DND-41 (cell line): ENCODE results near the gene PRDM2.

Experiments
- ATAC-seq: fragments of 200-7000 bp; cut with Tn5 transposase; 3 replicates; pipeline ENCODE4 v1.9.1; 2021; ENCODE audit warnings: low read depth; ENCODE audit not compliant: insufficient read depth
- DNase-seq: peaks from one replicate; pipeline ENCODE4 v3.0.0-alpha.2; 2020
- H2AFZ ChIP-seq: 2 replicates; pipeline ENCODE4 v1.6.0; 2012; ENCODE audit warnings: low read depth, low read length
- H3K27ac ChIP-seq: 2 replicates; pipeline ENCODE4 v1.5.1; 2012; ENCODE audit warnings: low read length, inconsistent platforms
- H3K27me3 ChIP-seq: fragments of 200-600 bp; sonication (generic); 2 replicates; pipeline ENCODE4 v1.6.0; 2012; ENCODE audit warnings: low read length, mild to moderate bottlenecking, inconsistent platforms; ENCODE audit not compliant: insufficient read depth, poor library complexity
- H3K36me3 ChIP-seq: 2 replicates; pipeline ENCODE4 v1.5.1; 2012; ENCODE audit warnings: low read length, inconsistent platforms; ENCODE audit not compliant: insufficient read depth
- H3K4me1 ChIP-seq: 2 replicates; pipeline ENCODE4 v1.5.1; 2012; ENCODE audit warnings: mild to moderate bottlenecking, low read length; ENCODE audit not compliant: insufficient read depth
- H3K4me2 ChIP-seq: 2 replicates; pipeline ENCODE4 v1.6.0; 2012; ENCODE audit warnings: mild to moderate bottlenecking, moderate library complexity, low read length, inconsistent platforms; ENCODE audit not compliant: insufficient read depth
- H3K4me3 ChIP-seq, 2 experiments: fragments of 200-600 bp in 1 of 2; shearing (Covaris generic) in 1 of 2; 2 replicates each; pipeline ENCODE4 v1.5.1; 2012 to 2016; ENCODE audit warnings: inconsistent platforms in 2 of 2, low read length in 2 of 2, mild to moderate bottlenecking in 2 of 2, low read depth in 1 of 2, moderate library complexity in 1 of 2
- H3K79me2 ChIP-seq: 2 replicates; pipeline ENCODE4 v1.6.0; 2012; ENCODE audit warnings: low read length, inconsistent platforms; ENCODE audit not compliant: insufficient read depth
- H3K9ac ChIP-seq: 2 replicates; pipeline ENCODE4 v1.6.0; 2012; ENCODE audit warnings: low read depth, mild to moderate bottlenecking, inconsistent platforms, low read length, moderate library complexity
- H3K9me3 ChIP-seq: 2 replicates; pipeline ENCODE4 v1.5.1; 2012; ENCODE audit warnings: low read length, moderate library complexity, mild to moderate bottlenecking, inconsistent platforms; ENCODE audit not compliant: insufficient read depth, severe bottlenecking
- H4K20me1 ChIP-seq: 2 replicates; pipeline ENCODE4 v1.6.0; 2012; ENCODE audit warnings: low read length; ENCODE audit not compliant: insufficient read depth
- EZH2 ChIP-seq: IDR thresholded peaks from 3 replicates; pipeline ENCODE4 v1.6.1; 2012; ENCODE audit warnings: borderline replicate concordance, low read depth, mild to moderate bottlenecking, moderate library complexity, low read length, inconsistent platforms; ENCODE audit not compliant: severe bottlenecking
- TF ChIP-seq, protein P1 (sequence below): IDR thresholded peaks from 2 replicates; pipeline ENCODE4 v1.5.1; 2012; ENCODE audit warnings: borderline replicate concordance, low read length, moderate library complexity, mild to moderate bottlenecking; ENCODE audit not compliant: poor library complexity, severe bottlenecking; ENCODE audit errors: extremely low read depth

Gene PRDM2

DNA sequence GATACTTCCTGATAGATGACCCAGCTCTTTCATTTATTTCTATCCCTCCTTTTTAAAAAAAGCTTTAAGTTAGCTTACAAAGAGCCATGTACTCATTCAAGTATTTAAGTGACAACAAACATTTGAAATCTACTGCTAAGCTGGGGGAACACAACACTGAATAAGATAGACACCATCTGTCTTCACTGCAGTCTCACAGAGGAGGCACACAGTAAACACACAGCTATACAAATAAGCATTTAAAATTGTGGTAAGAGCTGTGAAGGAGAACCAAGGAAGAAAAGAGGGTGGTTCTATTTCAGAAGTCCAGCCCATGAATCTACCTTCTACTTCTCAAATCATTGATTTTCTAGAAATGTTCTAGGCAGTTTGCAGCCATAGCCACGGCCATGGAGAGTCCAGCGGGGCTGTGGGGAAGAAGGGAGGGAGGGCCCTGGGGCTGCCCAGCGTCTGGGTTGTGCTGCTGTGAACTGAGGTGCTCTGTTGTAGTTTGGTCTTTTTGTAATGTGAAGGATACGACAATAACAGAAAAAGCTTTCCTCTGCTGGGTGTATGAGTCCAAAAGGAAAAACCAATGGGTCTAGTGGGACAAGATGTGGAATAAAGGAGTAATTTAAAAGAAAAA is 28.2 kb downstream of the PRDM2 start:
- Histone ChIP-seq H3K4me3 (no peak overlapping the region), H3K4me2 (no peak overlapping the region), H3K36me3 (no peaks in the 10 kb centered on the region), H3K9me3 (no peaks in the 10 kb centered on the region), H3K27me3 (peaks cover 3% of the 10 kb centered on the region), H3K27ac (no peak overlapping the region), H2AFZ (no peak overlapping the region), H3K79me2 (no peaks in the 10 kb centered on the region), H3K9ac (no peak overlapping the region), H4K20me1 (no peaks in the 10 kb centered on the region), H3K4me1 (peaks cover 37% of the 10 kb centered on the region)
- DNase-seq (no peak), ATAC-seq (no peak)
- TF ChIP-seq EZH2, result no peak
- TF ChIP-seq, protein P1, sequence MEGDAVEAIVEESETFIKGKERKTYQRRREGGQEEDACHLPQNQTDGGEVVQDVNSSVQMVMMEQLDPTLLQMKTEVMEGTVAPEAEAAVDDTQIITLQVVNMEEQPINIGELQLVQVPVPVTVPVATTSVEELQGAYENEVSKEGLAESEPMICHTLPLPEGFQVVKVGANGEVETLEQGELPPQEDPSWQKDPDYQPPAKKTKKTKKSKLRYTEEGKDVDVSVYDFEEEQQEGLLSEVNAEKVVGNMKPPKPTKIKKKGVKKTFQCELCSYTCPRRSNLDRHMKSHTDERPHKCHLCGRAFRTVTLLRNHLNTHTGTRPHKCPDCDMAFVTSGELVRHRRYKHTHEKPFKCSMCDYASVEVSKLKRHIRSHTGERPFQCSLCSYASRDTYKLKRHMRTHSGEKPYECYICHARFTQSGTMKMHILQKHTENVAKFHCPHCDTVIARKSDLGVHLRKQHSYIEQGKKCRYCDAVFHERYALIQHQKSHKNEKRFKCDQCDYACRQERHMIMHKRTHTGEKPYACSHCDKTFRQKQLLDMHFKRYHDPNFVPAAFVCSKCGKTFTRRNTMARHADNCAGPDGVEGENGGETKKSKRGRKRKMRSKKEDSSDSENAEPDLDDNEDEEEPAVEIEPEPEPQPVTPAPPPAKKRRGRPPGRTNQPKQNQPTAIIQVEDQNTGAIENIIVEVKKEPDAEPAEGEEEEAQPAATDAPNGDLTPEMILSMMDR, result no peak

DNA sequence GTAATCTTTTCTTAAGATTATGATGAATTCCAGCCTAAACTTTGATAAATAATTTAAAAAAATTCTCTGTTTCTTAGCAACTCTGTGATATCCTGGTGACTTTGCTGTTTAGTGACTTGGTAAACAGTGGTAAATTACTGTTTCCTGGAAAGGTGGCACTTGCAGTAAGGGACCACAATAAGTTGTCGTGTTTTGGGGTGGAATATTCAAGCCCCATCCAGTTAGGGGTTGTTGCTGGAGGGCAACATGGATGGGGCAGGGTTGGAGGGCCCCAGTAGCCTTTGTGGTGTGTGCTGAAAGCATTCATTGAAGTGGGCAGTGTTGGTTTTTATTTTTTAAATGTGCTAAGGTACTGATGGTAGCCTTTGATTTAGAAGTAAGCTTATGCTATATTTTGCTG is 30.3 kb downstream of the PRDM2 start:
- no peak for TF ChIP-seq EZH2
- TF ChIP-seq, protein P1, result no peak
- Histone ChIP-seq H2AFZ (peak overlapping the region; percentile 76), H3K4me3 (peak overlapping the region in 1 of 2 experiments; percentile 52; a peak in 2 of 4 replicates), H3K4me2 (peak overlapping the region; percentile 58), H3K36me3 (no peaks in the 10 kb centered on the region), H3K27me3 (peaks cover 7% of the 10 kb centered on the region), H3K79me2 (no peaks in the 10 kb centered on the region), H4K20me1 (no peaks in the 10 kb centered on the region), H3K4me1 (peaks cover 42% of the 10 kb centered on the region), H3K9me3 (no peaks in the 10 kb centered on the region), H3K9ac (peak overlapping the region; percentile 44), H3K27ac (peak overlapping the region; percentile 63)
- no peak for DNase-seq
- 0 out of 3 replicates have a peak, but pooled peaks have one; percentile 4 for ATAC-seq

DNA sequence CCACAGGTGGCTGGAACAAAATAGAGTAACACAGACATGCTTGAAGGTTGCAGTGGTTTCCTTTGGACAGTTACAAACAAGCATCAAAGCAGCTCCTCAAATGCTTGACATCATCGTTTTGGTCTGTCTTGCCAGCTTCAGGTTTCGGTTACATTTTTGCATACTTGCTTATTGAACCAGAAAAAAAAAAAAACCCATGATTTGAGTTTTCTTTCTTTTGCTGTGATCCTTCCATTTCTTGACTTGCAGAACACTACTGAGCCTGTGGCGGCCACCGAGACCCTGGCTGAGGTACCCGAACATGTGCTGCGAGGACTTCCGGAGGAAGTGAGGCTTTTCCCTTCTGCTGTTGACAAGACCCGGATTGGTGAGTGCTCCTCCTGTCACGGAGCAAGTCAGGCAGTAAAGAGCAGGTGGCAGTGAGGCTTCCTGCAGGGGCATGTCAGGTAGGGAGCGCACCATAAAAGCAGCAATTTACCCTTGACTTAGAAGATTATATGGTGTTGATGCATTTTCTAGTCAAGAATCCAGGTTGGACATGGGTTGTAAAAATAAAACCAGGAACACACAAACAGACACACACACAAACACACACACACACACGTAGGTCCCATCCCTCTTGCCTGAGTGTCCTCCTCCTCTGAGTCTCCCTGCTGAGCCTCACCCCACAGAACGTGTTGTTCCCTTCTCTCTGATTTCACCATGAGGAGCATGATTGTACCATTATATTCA is 30.9 kb downstream of the PRDM2 start:
- H3K79me2 ChIP-seq, result no peaks in the 10 kb centered on the region

More for the DNA sequence above, 30.9 kb downstream of the PRDM2 start:
- peak overlapping the region; percentile 76 for H2AFZ ChIP-seq
- peak overlapping the region; percentile 58 for H3K4me2 ChIP-seq
- H3K4me1 ChIP-seq, result peaks cover 42% of the 10 kb centered on the region
- H3K4me3 ChIP-seq, result peak overlapping the region in 1 of 2 experiments; percentile 52; a peak in 2 of 4 replicates
- DNase-seq (peak; percentile 79), ATAC-seq (peak; percentile 94)
- H3K9ac ChIP-seq, result peak overlapping the region; percentile 44
- H3K9me3 ChIP-seq, result no peaks in the 10 kb centered on the region
- peaks cover 7% of the 10 kb centered on the region for H3K27me3 ChIP-seq
- H4K20me1 ChIP-seq, result no peaks in the 10 kb centered on the region
- H3K27ac ChIP-seq, result peak overlapping the region; percentile 63
- no peak for TF ChIP-seq EZH2
- TF ChIP-seq, protein P1, result peak; percentile 17
- no peaks in the 10 kb centered on the region for H3K36me3 ChIP-seq
